SKM-1 treated with dmso at 0.1 percent for 144 hours (cell line): ENCODE results near the gene NACC2.
A peak's percentile ranks its signal among the peaks of the same experiment; 100 is the strongest.

Source experiments
- DNase-seq: peaks from one replicate; lab custom pipeline; 2025; ENCODE audit not compliant: unreplicated experiment; lab: John Stamatoyannopoulos, UW

The NACC2 gene

DNA sequence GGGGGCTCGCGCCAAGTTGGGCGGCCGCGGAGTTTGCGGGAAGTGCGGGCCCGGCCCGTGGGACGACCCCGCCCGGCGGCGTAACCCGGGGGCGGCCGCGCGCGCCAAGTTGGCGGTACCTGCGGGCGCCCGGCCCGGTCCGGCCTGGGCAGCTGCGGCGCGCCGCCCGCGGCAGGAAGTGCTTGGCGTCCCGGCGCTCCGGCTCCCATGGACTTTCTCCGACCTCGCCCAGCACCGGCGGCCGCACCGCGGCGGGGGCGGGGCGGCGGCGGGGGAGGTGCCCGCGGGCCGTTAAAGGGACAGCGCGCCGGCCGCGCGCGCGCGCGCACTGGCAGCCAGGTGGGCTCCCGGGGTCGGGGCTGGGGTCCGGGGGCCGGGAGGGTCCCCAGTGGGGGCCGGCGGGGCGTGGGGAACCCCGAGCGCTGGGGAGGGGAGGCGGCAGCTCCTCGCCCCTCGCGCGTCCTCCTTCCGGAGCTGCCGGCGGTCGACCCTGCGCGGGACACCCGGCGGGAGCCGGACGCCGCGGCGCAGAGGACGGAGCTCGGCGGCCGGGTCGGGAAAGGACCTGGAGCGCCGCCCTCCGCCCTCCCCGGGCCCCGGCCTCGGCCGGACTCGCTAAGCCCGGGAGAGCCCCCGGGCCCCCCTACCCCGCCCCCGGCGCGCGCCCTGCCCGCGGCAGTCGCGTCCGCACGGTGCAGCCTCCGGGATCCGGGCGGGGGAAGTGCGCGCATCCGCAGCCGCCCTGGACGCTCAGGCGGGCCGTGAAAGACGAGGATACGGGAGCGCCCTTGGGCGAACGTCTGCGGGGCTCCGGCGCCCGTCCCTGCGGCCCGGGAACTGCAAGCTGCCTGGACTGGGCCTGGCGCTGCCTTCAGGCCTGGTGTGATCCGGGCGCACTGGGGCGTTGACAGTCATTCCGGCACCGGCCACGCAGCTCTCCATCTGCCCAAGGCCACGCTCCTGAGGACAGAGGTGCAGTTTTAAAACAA is at the start of gene NACC2:
Gene NACC2 (minus strand): TSS at position 220 of the 989 bp plus-strand sequence. CDS start 44,768 bp downstream, outside the sequence.
- peak; percentile 41 for DNase-seq

- no peak for DNase-seq
Measured at GRCh38 chr9:136144450-136144849, 49.4 kb upstream of the NACC2 start.

- no peak for DNase-seq
Measured at GRCh38 chr9:136143215-136144001, 48.3 kb upstream of the NACC2 start.

DNA sequence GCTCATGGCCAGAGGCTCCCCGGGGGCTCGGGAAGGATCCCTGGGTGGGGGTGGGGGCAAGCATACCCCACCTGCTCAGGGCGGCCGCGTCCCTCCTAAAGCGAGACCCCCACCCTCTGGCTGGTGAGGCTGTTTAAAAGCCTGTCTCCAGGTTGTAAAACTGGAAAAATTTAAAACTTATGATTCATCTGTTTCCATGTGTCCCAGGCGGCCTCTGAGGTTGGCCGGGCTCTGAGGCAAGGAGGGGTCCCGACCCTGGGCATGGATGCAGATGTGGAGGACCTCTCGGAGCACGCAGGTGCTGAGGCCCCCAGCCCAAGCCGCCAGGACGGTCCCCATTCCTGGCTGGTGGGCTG is 47.7 kb upstream of the NACC2 start:
- no peak for DNase-seq

GRCh38 chr9:136142414-136142796 is 47.3 kb upstream of the NACC2 start:
- DNase-seq: no peak

GRCh38 chr9:136141682-136142413 is 46.8 kb upstream of the NACC2 start:
- DNase-seq: no peak

GRCh38 chr9:136140966-136141365 is 45.9 kb upstream of the NACC2 start:
- no peak for DNase-seq

- no peak for DNase-seq
Measured at GRCh38 chr9:136140046-136140445, 45.0 kb upstream of the NACC2 start.

DNA sequence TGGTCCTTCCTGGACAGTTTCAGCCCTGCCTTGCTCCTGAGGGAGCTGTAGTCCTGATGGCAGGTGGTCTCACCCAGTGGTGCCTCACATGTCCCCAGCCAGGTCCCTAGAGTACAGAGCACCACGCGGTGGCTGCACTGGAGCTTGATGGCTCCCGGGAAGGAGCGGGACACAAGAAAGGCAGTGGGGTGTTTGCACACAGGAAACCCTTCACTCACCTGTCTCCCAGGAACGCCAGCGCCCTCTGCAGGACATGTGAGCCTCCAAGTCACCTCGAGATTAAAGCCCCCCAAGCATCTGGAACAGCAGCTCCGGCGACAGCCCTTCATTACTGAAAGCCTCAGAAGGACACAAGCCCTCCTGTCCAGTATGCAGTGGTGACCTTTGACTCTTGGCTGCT is 43.5 kb upstream of the NACC2 start:
- DNase-seq: no peak

GRCh38 chr9:136137321-136138265 is 42.5 kb upstream of the NACC2 start:
- DNase-seq: no peak

DNA sequence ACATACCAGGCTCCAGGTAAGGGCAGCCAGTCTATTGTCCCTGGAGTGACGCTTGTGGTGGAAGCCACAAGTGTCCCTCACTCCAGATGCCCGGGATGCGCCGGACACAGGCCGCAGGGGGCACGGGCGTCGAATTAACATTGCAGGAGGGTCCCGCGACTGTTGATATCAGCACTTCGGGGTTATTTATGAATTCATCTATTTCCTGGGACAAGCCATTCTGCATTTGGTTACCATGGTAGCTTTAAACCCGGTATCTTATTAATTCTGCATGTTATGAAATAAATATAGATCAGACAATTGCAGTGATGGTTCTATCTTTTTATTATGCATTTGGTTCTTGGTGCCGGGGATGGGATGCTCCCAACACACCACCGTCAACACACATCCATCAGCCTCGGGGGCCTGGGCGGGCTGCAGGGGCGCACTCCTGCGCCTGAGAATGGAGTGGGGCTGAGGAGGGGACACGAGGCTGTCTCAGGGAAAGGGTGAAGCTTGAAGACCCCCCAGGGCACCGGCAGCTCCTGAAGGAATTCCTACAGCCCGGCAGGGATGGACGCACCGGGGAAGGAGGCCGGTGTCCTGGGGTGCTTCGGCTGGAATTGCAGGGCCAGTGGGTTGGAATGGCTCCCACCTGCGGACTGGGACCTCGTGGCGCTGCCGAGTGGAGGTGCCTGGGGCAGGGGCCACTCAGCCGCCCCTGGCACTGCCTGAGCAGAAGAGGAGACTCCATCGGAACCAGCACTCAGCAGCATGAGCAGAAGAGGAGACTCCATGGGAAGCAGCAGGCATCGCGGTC is 41.2 kb upstream of the NACC2 start:
- DNase-seq: no peak

DNA sequence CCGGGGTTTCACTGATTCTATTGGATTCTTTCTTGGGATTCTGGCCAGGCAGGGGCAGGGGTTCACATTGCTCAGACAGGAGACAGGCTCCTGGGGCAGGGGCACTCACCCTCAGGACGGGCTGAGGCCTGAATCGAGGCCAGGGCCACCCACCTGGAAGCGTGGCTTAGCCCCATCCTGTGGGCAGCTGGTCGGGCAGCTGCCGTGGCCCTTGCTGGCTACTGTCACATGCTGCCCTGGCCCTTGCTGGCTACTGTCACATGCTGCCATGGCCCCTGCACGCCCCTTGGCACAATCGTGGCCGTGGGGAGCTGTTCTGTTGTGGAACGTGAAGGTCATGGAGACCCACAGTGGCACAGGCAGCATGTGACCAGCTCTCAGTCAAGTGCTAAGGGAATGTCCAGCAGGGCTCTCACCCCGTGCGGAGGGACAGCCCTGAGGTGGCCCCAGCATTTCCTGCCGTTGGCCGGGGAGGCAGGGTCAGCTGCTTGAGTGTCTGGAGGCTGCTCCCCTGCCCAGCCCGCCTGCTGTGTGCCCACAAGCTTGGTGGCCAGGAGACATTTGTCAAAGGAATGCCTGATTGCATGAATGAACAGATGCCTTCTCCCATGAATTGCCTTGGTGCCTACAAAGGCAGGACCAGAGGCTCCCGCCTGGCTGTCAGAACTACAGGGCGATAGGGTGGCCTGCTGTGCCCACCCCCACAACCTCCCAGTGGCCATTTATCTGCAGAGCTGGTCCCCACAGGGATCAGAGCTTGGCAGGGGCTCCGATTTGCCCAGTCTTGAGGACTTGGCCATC is 40.4 kb upstream of the NACC2 start:
- DNase-seq: no peak

DNA sequence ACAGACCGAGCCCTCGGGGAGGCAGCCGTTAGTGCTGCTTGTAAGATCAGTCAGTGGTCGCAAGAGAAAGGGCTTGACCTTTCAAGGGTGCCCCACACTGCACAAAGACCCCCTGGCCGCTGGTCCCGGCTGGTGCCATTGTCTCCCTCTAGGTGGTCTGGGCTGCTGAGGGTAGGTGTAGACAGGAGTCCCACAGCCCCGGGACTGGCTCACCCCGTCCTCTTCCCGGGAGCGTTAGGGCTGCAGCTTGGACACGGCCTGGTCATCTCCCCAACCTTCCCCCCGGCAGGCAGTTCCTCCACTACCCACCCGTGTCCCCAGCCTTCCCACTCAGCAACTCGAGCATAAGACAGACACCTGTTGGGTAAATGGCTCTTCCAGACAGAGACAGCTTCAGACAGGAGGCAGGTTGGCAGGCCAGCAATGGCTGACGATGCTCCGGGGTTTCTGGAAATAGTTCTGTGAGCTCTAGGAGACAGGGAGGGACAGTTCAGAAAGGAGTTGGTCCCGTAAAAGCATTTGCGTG is 38.9 kb upstream of the NACC2 start:
- DNase-seq: no peak

DNA sequence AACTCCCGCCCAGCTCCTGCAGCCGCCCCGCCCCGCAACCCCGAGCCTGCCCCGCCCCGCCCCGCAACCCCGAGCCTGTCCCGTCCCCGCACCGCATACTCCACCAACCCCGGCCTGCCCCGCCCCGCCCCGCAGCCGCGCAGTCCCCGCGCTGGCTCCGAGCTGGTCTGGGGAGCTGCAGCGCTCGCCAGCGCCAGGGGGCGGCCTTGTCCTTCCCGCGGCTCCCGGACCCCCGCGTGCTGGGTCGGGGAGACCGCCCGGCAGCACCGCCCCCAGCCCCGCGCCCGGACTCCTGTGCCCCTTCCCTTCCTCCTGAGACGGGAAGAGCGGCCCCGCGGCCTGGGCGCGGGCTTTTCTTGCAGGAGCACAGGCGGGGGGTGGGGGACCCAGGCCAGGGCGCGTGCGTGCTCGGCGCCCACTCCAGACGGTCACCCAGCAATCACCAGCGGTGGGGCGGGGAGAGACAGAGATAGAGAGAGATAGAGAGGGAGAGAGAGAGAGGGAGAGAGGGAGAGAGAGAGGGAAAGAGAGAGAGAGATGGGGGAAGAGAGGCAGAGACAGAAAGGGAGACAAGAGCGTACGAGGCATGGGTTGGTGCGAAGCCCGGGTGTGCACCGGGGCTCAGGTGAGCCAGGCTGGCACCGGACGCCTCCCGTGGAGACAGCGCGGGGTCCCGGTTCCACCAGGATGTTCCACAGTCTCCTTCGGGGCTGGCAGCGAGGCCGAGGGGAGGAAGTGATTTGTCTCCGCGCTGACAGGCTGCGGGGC is 38.3 kb upstream of the NACC2 start:
- DNase-seq: no peak

GRCh38 chr9:136132512-136133050 is 37.5 kb upstream of the NACC2 start:
- DNase-seq: no peak

GRCh38 chr9:136131629-136132511 is 36.8 kb upstream of the NACC2 start:
- no peak for DNase-seq
